Fibroblast of peridontal ligament (primary cell): Measurements from ENCODE around the gene SRP72.
A peak's percentile ranks its signal among the peaks of the same experiment; 100 is the strongest.

Experiments
- DNase-seq: peaks from one replicate; pipeline ENCODE4 v3.0.0-alpha.2; 2010; ENCODE audit errors: extremely low read depth

Gene SRP72

GRCh38 chr4:56465599-56466295, 1.7 kb upstream of the SRP72 start:
- peak; percentile 15 for DNase-seq

GRCh38 chr4:56466296-56466761, 1.1 kb upstream of the SRP72 start:
- DNase-seq, result peak; percentile 70

- no peak for DNase-seq
Observed at GRCh38 chr4:56466910-56467283, 520 bp upstream of the SRP72 start.

GRCh38 chr4:56468097-56468422, 643 bp downstream of the SRP72 start:
- DNase-seq, result peak; percentile 15

GRCh38 chr4:56469489-56470210, 2.2 kb downstream of the SRP72 start:
- peak; percentile 15 for DNase-seq

GRCh38 chr4:56475917-56476316, 8.5 kb downstream of the SRP72 start:
- DNase-seq, result no peak

- no peak for DNase-seq
Observed at GRCh38 chr4:56477192-56477702, 9.8 kb downstream of the SRP72 start.

GRCh38 chr4:56480691-56481090, 13.3 kb downstream of the SRP72 start:
- DNase-seq, result no peak

GRCh38 chr4:56496241-56496640, 28.8 kb downstream of the SRP72 start:
- no peak for DNase-seq

GRCh38 chr4:56505269-56506130, 38.1 kb downstream of the SRP72 start, which contains the start of gene ARL9:
ARL9 (plus strand) TSS chr4:56505791; CDS start chr4:56505863, 72 bp downstream.
- DNase-seq, result peak; percentile 58

GRCh38 chr4:56511098-56511497, 43.7 kb downstream of the SRP72 start:
- peak; percentile 9 for DNase-seq

GRCh38 chr4:56512166-56512565, 44.7 kb downstream of the SRP72 start:
- DNase-seq, result peak; percentile 31

GRCh38 chr4:56513517-56513916, 46.1 kb downstream of the SRP72 start:
- DNase-seq, result no peak

GRCh38 chr4:56530269-56531148, 63.1 kb downstream of the SRP72 start:
- DNase-seq, result peak; percentile 75

- peak; percentile 4 for DNase-seq
Observed at GRCh38 chr4:56531149-56531770, 63.8 kb downstream of the SRP72 start.

GRCh38 chr4:56531823-56532222, 64.4 kb downstream of the SRP72 start:
- peak; percentile 7 for DNase-seq

GRCh38 chr4:56532239-56532638, 64.8 kb downstream of the SRP72 start:
- DNase-seq, result no peak

GRCh38 chr4:56535915-56536314, 68.5 kb downstream of the SRP72 start:
- no peak for DNase-seq

- DNase-seq, result no peak
Observed at GRCh38 chr4:56537147-56537546, 69.7 kb downstream of the SRP72 start.

GRCh38 chr4:56540826-56541225, 73.4 kb downstream of the SRP72 start:
- DNase-seq, result no peak
